Cerebellar cortex (tissue), 1 donor: Measurements from ENCODE around the gene CCDC190.
"Not testable (repeated sequence)": the region's sequence is repeated elsewhere in the genome, so short reads cannot be mapped to it uniquely, and the experiment has no call there.

Experiments used
- DNase-seq: peaks from one replicate; pipeline ENCODE4 v3.0.0-alpha.2; 2015; ENCODE audit warnings: low spot score

CCDC190 gene

DNA sequence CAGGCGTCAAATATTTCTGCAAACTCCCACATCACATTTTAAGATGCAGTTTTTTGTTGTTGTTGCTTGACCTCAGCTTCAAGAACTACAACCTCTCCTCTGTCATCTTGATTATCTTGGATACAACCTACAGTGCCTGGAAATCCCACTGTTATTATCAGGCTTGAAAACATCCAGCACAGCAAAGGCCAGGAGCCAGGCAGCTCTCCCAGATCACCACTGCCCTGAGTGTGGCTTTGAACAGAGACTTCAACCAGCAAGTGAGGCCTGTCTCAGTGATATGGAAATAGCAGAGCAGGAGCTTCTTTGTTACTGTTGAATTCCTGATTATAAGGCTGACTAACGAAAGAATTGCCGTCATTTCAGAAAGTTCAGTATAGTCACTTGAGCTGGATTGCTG lies 28.5 kb downstream of the CCDC190 start:
- DNase-seq: no peak

DNA sequence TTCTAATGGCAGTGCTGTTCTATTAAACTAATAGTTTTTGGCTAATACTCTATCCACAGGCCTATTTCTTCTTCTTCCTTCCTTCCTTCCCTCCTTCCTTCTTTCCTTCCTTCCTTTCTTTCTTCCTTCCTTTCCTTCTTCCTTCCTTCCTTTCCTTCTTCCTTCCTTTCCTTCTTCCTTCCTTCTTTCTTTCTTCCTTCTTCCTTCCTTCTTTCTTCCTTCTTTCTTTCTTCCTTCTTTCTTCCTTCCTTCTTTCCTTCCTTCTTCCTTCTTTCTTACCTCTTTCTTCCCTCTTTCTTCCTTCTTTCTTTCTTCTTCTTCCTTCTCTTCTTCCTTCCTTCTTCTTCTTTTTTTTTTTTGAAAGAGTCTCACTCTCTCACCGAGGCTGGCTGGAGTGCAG lies 31.7 kb downstream of the CCDC190 start:
- DNase-seq: no peak

GRCh38 chr1:162823771-162824525 lies 37.0 kb downstream of the CCDC190 start:
- DNase-seq: no peak

GRCh38 chr1:162823231-162823630 lies 37.7 kb downstream of the CCDC190 start:
- DNase-seq: no peak

DNA sequence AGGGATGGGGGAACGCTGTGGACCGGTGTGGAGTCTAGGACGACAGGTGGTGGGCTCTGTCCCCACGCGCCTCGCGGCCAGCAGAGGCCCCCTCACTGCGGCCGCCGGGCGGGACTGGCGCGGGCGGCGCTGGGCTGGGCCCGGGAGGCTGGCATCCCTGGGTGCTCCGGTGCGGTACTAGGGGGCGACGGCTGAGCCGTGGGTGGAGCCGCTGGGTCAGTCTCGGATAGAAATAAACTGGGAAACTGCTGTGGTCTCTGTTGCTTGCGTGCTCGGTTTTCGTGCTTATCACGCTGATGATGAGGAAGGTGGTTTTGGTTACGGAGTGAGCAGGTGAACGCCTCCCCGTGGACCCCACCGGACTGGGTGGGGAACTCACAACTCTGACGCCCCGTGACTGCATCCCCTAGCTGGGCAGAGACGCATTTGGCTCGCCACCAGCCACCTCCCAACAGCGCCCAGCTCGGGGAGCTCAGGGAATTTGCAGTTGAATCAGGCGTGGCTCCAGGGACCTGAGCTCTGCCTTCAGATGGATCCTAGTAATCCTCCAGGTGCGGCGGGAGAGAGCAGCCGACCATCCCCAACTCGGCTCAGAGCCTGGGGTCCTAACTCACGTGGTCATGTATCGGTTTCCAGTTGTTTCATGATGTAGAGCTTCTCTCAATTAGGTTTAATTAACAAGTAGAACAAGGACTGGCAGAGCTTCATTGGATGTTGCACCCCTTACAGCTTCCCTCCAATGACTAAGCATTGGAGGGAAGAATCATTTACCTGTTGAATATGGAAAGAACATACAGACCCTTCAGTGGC lies 38.4 kb downstream of the CCDC190 start:
- DNase-seq: no peak

GRCh38 chr1:162818666-162819065 lies 42.3 kb downstream of the CCDC190 start:
- DNase-seq: not testable (repeated sequence)

- not testable (repeated sequence) for DNase-seq
These were observed 42.8 kb downstream of the CCDC190 start for GRCh38 chr1:162818136-162818535.

DNA sequence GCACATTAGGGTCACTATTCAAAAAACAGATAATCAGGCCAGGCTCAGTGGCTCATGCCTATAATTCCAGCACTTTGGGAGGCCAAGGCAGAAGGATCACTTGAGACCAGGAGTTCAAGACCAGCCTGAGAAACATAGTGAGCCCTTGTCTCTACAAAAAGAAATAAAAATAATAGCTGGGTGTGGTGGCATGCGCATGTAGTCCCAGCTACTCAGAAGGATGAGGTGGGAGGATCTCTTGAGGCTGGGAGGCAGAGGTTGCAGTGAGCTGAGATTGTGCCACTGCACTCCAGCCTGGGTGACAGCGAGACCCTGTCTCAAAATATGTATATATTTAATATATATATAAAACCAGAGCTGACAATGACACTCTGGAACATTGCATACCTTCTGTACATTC lies 48.6 kb downstream of the CCDC190 start:
- DNase-seq: not testable (repeated sequence)

- DNase-seq: not testable (repeated sequence)
These were observed 53.5 kb downstream of the CCDC190 start for GRCh38 chr1:162807503-162807902.
